HG02588 (cell line): ENCODE data around the gene EFCAB11.

Experiments used
- ATAC-seq: cut with Tn5 transposase; IDR thresholded peaks from one replicate; pipeline ENCODE4 v1.9.1; 2021; ENCODE audit warnings: mild to moderate bottlenecking, moderate library complexity; ENCODE audit not compliant: unreplicated experiment

Gene EFCAB11

DNA sequence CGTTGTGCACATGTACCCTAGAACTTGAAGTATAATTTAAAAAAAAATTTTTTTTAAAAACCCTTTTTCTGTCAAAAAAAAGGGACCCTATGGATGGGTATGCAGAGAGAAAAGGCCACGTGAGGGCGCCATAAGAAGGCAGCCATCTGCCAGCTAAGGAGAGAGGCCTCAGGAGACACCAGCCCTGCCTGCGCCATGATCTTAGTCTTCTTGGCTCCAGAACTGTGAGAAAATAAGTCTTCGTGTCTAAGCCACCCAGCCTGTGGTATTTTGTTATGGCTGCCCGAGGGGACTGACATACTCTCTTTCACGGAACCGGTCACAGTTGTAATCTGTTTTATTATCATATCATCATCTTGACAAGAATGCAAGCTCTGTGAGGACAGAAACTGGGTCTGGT is 174.8 kb downstream of the EFCAB11 start:
- no peak for ATAC-seq

- no peak for ATAC-seq
Measured at GRCh38 chr14:89775946-89776345, 178.6 kb downstream of the EFCAB11 start.

- ATAC-seq = no peak
Measured at GRCh38 chr14:89775151-89775550, 179.4 kb downstream of the EFCAB11 start.

DNA sequence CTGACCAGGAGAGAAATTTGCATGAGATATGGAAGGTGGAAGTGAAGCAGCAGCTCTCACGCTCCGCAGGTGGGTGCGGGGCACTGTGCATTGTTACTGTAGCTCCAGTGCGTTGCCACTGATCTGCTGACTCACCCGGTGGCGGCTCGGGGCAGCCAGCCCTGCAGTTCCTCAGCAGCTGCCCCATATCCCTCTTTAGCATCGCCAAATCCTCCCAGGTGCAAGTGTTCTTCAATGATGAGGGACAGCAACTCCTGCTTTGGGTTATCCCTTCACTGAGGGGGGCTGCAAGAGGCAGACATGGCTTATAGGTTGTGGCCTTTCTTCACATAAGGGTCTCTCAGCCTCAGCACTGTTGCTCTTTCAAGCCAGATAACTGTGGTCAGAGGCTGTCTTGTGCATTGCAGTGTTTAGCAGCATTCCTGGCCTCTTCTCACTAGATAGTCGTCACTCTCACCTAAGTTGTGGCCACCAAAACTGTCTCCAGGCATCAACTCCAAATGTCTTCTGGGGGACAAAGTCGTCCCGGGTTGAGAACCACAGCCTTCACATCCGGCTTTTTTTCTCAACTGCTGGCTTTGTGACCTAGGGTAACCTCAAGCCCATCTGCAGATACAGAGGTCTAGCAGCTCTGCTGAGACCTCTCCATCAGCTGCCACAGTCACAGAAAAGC is 180.8 kb downstream of the EFCAB11 start:
- ATAC-seq = peak; percentile 81

DNA sequence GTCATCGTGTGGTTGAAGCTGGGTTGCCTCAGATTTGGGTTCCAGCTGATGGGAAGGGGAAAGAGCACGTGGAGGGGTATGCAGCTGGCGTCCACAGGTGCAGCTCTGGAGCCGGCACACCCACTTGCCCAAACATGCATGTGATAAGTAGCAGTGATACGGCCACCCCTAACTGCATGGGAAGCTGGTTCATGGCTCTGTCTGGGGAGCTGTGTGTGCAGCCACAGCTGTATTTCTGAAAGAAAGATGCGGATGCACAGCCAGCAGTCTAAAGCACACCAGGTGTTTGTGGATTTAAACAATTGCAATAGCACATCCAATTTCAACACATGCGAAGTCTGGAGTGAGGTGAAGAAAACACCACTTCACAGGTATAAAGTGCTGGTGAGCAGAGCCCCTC is 181.4 kb downstream of the EFCAB11 start:
- peak; percentile 19 for ATAC-seq

DNA sequence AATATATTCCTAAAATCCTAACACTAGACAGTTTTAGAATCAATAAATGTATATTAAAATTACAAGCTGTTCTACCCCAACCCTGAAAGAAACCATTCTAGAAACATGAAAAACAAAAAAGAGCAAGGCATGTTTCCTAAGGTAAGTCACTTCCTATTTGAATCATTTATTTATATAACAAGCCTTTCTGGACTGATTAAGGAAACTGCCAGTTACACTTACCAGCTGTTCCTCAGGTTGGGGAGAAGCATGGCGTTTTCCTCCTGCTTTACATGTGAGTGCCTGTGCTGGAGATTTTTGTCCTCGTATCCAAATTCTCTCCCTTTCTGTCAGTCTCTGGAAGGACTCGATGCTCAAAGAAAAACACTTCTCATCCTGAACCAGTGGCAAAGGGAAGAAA is 183.3 kb downstream of the EFCAB11 start:
- ATAC-seq = no peak

DNA sequence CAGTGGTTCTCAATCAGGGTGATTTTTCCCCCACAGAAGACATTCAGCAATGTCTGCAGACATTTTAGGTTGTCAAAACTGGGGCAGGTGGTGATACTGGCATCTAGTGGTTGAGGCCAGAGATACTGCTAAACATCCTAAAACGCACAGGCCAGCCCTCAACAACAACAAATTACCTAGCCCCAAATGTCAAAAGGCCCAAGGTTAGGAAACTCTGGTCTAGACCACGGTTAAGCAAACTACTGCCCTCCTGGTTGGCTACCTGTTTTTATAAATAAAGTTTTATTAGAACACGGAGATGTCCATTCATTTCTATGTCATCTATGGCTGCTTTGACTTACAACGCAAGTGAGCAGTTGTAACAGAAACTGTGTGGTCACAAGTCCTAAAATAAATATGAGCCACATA is 186.7 kb downstream of the EFCAB11 start:
- peak; percentile 86 for ATAC-seq

DNA sequence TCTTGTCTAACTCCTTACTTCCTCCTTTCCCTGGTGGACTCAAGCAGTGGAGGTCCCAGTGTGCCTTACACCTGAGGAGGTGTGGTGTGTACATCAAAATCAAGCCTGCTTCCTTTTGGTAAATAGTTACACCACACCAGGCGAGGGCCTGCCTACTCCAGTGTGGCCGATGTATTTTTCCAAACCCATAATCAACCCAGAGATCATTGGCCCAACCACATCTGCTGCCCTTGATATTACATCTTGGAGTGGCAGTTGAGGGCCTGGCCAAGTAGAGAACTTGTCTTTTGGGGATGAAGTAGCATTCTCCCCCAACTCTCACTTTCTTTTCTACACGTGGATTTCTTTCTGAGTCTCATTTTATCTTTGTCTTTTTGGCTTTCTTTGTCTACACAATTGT is 187.4 kb downstream of the EFCAB11 start:
- no peak for ATAC-seq

GRCh38 chr14:89765346-89765745 is 189.2 kb downstream of the EFCAB11 start:
- ATAC-seq = no peak

DNA sequence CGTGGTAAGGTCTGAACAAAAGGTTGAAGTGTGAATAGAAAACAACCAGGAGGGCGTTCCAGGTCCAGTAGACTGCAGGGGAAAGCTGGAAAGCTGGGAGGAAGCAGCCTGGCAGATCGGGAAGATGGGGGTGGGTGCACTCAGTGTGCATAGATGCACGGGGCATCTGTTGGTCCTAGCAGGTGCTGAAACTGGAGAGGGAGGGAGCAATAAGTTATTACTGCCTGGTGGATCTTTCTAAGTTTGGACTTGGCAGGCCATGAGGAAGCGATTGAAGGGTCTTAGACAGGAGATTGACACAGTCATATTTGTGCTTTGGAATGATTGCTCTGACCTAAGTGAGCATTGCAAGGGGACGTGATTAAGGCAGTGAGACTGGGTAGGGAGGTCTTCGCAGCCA is 194.4 kb downstream of the EFCAB11 start:
- ATAC-seq = no peak

GRCh38 chr14:89757313-89757939 is 197.1 kb downstream of the EFCAB11 start:
- ATAC-seq = no peak

DNA sequence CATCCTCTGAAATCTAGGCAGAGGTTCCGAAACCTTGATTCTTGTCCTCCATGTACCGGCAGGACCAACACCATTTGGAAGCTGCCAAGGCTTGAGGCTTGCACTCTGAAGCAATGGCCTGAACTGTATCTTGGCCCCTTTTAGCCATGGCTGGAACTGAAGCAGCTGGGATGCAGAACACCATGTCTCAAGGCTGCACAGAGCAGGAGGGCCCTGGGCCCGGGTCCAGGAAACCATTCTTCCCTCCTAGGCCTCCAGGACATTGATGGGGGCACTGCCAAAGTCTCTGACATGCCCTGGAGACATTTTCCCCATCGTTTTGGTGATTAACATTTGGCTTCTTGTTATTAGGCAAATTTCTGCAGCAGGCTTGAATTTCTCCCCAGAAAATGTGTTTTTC is 198.7 kb downstream of the EFCAB11 start:
- ATAC-seq = no peak

- ATAC-seq = no peak
Measured at GRCh38 chr14:89753828-89754412, 200.6 kb downstream of the EFCAB11 start.

- no peak for ATAC-seq
Measured at GRCh38 chr14:89750908-89751392, 203.6 kb downstream of the EFCAB11 start.

- no peak for ATAC-seq
Measured at GRCh38 chr14:89750281-89750755, 204.2 kb downstream of the EFCAB11 start.

DNA sequence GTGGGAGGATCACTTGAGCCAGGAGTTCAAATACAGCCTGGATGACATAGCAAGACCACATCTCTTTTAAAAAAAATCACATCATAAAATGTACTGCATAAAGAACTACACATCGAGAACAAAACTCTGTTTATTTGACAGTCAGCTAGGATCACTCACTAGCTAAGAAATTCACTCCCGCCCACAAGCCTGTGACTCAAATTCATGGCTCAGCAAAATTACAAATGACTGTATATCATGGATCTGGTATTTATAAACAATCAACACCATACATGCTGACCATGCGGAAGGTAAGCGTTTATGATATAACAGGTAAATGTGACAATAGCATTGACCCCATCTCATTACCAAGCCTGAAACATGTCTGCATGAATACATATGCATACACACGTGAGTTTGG is 206.5 kb downstream of the EFCAB11 start:
- ATAC-seq = no peak

GRCh38 chr14:89747126-89747525 is 207.4 kb downstream of the EFCAB11 start:
- no peak for ATAC-seq

- ATAC-seq = no peak
Measured at GRCh38 chr14:89746654-89747053, 207.9 kb downstream of the EFCAB11 start.

DNA sequence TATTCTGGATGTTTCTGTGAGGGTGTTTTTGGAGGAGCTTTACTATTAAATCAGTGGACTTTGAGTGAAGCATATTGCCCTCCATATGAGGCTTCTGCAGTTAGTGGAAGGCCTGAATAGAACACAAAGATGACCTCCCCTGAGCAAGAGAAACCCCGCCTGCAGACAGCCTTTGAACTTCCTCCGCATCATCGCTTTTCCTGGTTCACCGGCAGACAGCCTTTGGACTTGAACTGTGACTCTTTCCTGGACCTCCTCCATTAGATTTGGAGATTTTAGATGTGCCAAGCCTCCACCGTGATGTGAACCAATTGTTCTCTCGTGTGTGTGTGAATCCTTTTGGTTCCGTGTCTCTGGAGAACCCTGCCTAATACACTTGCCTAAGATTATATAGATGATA is 208.4 kb downstream of the EFCAB11 start:
- no peak for ATAC-seq
